ENCODE measurements around the gene SMPD4.
"Not testable (repeated sequence)": the region's sequence is repeated elsewhere in the genome, so short reads cannot be mapped to it uniquely, and the experiment has no call there.

- TF ChIP-seq, protein P1, sequence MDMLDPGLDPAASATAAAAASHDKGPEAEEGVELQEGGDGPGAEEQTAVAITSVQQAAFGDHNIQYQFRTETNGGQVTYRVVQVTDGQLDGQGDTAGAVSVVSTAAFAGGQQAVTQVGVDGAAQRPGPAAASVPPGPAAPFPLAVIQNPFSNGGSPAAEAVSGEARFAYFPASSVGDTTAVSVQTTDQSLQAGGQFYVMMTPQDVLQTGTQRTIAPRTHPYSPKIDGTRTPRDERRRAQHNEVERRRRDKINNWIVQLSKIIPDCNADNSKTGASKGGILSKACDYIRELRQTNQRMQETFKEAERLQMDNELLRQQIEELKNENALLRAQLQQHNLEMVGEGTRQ (CRISPR knock-in tag; IDR thresholded peaks at IDR 0.05), result not testable (repeated sequence)
- not testable (repeated sequence) for TF ChIP-seq USF1 (CRISPR knock-in tag; IDR thresholded peaks at IDR 0.05); CTCF (IDR thresholded peaks at IDR 0.05); CBFB (CRISPR knock-in tag; IDR thresholded peaks at IDR 0.05; ENCODE audit: low read depth); MXD4 (CRISPR knock-in tag; IDR thresholded peaks at IDR 0.05; ENCODE audit: borderline replicate concordance); CREB1 (CRISPR knock-in tag; IDR thresholded peaks at IDR 0.05); NR2C2 (CRISPR knock-in tag; IDR thresholded peaks at IDR 0.05); JUN (CRISPR knock-in tag; IDR thresholded peaks at IDR 0.05); SP1 (CRISPR knock-in tag; conservative IDR thresholded peaks at IDR 0.05); NR3C1 (CRISPR knock-in tag; conservative IDR thresholded peaks at IDR 0.05; ENCODE audit: low read depth)
- TF ChIP-seq, protein P2, sequence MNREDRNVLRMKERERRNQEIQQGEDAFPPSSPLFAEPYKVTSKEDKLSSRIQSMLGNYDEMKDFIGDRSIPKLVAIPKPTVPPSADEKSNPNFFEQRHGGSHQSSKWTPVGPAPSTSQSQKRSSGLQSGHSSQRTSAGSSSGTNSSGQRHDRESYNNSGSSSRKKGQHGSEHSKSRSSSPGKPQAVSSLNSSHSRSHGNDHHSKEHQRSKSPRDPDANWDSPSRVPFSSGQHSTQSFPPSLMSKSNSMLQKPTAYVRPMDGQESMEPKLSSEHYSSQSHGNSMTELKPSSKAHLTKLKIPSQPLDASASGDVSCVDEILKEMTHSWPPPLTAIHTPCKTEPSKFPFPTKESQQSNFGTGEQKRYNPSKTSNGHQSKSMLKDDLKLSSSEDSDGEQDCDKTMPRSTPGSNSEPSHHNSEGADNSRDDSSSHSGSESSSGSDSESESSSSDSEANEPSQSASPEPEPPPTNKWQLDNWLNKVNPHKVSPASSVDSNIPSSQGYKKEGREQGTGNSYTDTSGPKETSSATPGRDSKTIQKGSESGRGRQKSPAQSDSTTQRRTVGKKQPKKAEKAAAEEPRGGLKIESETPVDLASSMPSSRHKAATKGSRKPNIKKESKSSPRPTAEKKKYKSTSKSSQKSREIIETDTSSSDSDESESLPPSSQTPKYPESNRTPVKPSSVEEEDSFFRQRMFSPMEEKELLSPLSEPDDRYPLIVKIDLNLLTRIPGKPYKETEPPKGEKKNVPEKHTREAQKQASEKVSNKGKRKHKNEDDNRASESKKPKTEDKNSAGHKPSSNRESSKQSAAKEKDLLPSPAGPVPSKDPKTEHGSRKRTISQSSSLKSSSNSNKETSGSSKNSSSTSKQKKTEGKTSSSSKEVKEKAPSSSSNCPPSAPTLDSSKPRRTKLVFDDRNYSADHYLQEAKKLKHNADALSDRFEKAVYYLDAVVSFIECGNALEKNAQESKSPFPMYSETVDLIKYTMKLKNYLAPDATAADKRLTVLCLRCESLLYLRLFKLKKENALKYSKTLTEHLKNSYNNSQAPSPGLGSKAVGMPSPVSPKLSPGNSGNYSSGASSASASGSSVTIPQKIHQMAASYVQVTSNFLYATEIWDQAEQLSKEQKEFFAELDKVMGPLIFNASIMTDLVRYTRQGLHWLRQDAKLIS (CRISPR knock-in tag; IDR thresholded peaks at IDR 0.05; ENCODE audit: borderline replicate concordance), result not testable (repeated sequence)
Measured at GRCh38 chr2:130157825-130158514, 23.4 kb downstream of the SMPD4 start.

Measured in WTC11 (cell line).